DMS79 (cell line): Measurements from ENCODE around the gene STEAP1.
"Not testable (repeated sequence)": the region's sequence is repeated elsewhere in the genome, so short reads cannot be mapped to it uniquely, and the experiment has no call there.

ENCODE experiments used
- DNase-seq: peaks from one replicate; lab custom pipeline; 2025; lab: John Stamatoyannopoulos, UW

STEAP1 gene

DNA sequence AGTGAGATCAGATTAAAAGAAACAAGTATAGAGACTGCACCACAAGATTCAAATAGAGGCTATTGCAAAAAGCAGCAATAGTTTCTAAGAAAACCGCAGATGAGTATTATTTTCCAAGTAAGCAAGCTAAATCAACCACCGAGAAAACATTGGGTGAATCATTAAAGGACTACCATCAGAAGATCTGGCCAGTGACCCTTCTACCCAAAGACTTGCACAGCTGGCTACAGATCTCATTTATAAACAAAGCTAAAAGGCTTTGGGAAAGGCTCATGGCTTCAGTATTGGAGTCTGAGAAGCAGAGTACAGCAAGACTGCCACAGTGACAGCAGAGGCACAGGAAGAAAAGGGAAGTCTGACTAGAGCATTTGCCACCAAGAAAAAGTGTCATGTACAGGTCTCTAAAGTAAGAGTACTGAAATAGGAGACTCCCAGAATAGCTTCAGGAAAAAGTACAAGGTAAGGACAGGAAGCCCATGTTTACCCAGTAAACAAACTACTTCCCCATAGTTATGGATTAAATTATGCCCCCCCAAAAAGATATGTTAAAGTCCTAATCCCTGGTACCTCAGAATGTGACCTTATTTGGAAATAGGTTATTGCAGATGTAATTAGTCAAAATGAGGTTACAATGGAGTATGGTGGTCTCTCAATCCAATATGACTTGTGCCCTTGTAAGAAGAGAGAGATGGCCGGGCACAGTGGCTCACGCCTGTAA is 19.0 kb downstream of the STEAP1 start:
- no peak for DNase-seq

DNA sequence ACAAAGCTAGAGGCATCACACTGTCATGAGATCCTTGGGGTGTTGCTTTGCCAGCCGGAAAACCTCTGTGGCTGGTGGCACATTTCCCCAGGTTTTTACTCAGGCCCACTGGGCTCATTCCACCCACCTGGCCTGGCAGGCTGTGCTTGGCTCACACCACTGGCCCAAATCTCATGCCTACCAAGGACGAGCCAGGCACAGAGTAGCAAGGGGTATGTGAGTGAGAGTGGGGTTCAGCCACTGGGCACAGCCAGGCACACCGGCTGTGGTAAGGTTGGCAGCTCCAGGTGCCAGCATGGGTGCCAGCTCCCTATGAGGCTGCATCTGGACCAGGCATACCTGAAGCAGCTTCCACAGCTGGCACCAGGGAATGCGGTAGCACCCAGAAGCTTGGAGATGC is 21.4 kb downstream of the STEAP1 start:
- no peak for DNase-seq

DNA sequence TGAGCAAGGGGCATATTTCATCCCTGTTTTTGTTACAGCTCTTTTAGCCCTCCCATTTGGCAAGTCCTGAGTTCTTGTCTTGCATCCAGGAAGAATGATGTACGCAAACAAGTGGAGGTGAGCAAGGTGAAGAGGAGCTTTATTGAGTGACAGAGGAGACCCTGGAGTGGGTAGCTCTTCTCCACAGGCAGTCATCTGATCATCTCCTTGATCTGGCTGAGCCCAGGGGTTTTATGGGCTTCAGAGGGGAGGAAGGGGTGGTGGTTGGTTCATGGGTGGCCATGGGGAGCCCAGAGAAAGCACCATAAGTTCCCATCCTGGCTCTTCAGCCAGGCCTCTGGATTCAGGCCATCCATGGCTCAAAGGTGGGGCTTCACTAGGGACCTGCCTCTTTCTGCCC is 21.9 kb downstream of the STEAP1 start:
- DNase-seq: no peak

DNA sequence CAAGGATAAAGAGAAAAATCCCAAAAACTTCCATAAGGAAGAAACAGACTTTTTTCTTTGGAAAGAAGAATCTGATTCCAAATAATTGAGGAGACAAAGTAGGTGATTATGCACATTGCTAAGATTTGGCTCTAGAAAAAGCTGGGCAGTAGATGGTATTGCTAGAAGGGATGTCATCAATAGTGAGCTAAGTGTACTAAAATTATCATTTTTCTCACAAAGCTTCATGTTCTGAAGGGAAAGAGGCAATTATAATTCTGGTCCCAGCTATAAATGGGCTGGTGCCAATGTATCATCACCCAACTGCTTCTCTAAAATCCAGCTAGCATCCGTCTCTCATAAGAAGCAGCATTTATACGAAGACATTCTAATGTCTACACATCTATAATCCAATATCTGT is 23.9 kb downstream of the STEAP1 start:
- DNase-seq: no peak

DNA sequence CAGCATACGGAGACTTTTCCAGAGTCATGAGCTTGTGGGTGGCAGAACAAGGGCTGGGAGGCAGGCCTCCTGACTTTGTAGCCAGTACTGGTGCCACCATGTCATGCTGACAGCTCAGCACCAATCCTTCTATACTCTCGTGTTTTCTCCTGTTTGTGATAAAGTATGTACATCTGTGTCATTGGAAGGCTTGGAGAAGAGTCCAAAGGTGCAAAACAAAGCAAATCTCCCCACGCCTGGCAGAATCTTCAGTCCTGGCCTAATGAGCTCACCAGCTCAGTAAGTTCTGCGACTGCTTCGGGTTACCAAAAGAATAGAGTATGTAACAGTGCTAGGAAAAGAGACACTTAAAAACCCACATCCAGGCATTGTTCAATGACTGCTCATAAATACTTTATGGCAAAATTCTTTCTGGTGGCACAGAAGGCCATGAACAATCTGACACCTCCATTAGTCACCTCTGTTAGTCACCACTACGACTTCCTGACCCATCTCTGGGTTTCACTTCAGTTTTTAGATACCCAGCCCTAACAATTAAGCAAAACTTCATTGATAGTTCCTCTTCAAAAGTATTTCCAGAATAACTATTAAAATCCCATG is 24.5 kb downstream of the STEAP1 start:
- DNase-seq: no peak

DNA sequence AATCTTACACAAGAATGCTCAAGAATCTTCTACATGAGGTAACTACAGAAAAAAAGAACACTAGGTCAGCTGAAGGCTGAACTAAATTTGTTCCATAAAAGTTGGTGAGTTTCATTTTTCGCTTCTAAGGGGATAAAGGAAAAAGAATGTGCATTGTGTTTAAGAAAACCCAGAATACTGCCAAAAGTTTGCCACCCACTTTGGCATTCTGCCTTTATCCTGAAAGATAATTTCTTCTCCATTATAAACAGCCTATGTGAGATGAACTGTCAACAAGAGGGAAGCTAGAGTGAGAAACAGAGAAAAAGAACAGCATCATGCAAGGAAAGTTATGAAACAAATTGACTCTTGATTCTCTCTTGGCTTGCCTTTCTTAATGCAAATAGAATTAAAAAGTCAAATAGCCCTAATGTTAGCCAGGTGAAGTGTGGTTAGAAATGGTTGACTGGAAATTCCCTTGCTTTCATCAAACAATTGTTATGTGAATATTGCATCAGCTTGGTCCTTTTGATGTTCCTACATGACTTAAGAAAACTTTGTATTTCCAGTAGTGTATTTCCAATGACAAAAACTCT is 25.8 kb downstream of the STEAP1 start:
- no peak for DNase-seq

DNA sequence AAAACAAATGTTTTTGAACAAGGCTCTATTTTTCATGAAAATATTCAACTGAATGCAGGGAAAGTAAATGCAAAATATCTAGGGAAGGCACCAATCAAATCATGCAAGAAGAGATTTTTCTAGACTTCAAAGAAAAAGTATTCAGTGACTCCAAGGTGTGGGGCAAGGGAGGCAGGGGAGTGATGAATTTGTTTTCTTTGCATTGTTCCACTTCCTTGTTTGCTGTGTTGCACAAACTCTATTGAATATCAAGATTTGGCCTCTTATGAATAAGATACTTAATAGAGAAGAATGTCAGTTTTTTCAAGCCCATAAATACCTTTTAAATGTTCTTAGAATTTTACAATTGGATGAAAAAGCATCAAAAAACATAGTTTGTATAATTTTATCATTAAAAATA is 26.4 kb downstream of the STEAP1 start:
- no peak for DNase-seq

DNA sequence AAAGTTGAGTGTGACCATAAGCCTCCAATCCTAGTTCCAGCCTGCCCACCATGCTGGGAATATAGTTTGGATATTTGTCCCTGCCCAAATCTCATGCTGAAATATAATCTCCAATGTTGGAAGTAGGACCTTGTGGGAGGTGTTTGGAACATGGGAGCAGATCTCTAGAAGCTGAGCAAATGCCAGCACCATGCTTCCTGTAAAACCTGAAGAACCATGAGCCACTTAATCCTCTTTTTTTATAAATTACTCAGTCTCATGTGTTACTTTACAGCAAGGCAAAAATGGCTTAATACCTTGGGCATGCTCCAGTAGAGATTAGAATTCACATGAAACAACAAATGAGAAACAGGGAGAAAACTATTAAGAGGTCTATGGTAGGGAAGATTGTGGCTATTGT is 27.2 kb downstream of the STEAP1 start:
- DNase-seq: no peak

DNA sequence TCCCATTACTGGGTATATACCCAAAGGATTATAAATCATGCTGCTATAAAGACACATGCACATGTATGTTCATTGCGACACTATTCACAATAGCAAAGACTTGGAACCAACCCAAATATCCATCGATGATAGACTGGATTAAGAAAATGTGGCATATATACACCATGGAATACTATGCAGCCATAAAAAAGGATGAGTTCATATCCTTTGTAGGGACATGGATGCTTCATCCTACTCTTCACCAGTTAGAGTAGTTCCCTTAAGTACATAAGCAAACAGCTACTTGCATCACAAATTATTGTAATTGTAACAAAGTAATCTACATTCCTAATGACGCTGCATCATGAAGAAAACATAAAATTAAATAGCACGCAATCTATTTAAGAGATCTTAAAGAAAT is 32.0 kb downstream of the STEAP1 start:
- DNase-seq: not testable (repeated sequence)

DNA sequence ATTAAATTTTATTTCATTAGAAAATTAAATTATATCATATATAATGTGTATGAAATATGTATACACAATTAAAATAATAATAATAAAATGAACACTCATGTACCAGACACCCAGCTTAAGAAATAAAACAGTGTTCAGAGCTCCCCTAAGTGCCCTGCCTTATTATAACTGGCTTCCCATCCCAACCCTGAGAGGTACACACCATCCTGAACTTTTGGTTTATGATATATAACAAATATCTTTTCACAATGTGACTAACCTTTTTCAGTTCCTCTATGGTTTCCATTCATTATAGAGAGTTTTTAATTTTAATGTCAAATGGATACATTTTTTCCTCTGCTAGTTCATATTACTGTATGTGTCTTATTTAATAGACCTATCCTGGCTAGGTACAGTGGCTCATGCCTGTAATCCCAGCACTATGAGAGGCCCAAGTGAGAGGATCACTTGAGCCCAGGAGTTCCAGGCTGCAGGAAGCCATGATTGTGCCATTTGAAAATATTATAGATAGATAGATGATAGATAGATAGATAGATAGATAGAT is 33.3 kb downstream of the STEAP1 start:
- no peak for DNase-seq

DNA sequence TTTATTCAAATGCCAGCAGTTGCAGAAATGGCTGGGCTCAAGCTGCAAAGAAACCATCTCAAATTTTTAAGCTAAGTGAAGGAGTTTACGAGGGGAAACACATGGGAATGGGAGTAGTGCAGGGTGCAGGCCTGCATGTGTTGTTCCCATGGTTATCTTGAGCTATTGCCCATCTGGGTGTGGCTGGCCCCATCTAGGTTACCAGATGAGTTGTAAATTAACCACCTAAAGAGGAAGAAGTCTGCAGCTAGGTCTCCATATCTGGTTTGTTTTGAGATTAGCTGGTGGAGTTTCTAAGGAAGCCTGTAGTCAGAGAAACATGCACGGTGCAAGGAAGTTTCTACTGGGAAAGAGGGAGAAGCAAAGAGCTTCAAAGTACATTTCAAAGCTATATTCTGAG is 34.0 kb downstream of the STEAP1 start:
- DNase-seq: no peak

DNA sequence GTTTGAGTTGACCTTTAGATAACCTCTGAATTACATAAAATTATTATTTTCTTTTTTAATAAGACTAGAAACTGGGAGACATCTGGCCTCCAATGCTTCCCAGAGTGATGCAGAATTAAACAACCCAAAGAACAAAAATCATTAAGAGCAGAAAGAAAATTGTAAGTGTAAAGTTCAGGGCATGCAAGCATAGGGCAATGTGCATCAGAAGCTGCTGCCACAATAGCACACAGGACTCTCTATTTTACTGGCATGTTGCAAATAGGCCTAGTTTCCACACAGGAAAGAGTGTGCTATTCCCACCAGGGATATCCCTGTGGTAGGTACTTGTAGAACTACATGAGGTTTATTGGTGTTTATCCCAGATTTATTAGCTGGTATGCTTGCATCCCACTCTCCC is 36.7 kb downstream of the STEAP1 start:
- DNase-seq: no peak

DNA sequence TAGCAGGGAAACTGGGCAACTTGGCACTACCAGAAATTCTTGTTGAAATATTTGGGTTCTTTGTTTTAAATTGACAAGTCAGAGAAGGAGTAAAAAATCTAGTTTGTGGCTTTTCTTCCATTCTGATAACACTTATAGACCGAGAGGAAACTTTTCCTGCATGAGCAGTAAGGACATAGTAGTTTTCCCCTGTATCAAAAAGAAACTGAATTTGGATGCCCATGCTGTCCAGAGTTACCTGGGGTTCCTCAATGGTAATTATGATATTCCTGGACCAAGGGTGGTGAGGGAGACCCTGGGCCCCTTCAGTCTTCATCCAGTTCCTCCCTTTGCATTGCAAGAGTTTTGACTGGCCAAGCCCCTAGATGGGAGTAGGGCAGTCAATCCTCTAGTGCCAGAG is 37.4 kb downstream of the STEAP1 start:
- no peak for DNase-seq

DNA sequence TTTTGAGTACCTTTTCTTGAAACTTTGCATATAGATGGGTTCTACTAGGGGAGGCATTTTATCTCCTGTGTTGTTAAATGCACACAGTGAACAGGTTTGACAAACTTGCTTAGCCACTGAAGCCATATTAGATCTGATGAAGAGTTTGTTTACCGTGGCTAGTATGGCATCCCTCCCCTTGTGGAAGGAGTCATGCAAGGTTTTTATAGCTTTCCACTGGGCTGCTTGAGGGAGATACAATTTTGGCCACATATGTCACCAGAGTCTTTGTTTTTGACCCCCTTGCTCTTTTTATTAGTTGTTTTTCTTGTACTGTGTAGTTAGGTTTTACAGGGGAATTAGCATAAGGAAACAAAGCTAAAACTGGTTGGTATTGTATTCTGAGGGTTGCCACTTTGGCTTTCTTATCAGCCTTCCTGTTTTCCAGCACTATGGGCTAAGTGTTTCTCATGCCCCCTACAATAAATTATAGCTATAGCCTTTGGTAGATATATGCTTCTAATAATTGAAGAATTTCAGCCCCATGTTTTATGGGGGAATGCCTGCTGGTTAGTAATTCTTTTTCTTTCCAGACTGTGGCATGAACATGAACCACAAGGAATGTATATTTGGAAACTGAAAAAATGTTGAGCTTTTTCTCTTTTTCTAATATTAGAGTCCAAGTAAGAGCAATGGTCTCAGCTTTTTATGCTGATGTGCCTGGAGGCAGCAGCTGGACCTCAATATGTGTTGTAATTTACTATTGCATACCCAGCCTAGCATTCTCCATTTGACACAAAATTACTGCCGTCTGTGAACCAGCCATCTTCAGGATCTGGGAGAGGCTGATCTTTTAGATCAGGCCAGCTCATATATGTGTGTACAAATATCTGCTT is 38.8 kb downstream of the STEAP1 start:
- no peak for DNase-seq

DNA sequence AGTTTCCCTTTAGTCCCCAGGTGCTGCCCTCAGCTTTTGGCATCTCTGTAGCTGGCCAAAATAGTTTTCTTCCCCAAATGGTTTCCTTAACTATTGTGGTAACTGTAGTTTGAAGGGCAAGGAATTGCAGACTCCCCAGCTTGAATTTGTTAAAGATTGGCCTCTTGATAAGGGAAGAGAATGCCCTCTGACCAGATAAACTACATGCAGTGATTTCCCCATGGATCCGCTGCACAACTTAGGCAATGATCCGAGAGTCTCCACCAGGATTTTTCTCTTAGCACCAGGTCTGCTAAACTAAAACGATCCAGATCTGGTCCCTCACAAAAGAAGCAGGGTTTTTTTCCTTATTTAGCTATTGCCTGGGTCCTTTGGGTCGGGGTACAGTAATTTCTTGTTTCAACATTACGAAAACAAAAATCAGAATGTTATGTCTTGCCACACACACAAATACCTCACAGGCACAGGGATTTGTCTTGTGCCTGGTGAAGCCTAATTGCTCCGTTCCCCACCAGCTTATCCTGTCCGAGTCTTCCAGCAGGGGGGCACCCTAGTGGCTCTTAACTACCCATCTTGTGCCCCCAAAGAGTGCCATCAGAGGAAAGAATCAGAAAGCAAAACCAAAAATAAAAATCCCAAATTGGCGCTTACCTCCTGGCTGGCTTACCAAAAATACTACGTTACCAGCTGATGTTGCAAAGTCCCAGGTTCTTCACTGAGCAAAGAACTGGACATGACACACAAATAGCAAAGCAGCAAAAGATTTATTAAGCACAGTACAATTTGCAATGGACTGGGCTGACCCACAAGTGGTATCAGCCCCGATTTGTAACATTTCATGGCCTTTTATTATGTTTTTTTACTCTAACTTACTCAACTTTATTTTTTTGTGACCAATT is 40.9 kb downstream of the STEAP1 start:
- no peak for DNase-seq

DNA sequence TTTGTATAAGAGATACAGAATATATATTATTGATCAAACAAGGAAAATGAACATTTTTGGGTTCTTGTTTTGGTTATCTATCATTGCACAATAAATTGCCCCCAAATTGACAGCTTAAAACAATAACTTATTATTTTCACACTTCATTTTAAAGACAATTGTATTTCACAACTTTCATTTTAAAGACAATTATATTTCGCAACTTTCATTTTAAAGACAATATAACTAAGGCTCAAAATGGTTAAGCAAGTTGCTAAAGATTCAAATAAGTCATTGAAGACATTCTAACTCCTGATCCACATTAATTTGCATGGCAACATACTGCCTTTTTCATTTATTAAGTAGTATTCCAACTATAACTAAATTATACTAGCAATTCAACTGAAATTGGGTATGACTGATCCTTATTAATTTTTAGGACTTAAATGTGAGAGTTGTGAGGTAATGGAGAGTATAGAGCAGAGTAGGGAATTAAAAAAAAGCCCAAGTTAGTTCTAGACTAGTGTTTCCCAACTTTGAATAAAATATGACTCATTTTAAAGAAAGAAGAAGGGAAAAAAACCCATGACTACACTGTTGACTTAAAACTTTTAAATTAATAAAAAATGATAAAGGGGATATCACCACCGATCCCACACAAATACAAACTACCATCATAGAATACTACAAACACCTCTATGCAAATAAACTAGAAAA is 47.4 kb downstream of the STEAP1 start:
- DNase-seq: no peak

DNA sequence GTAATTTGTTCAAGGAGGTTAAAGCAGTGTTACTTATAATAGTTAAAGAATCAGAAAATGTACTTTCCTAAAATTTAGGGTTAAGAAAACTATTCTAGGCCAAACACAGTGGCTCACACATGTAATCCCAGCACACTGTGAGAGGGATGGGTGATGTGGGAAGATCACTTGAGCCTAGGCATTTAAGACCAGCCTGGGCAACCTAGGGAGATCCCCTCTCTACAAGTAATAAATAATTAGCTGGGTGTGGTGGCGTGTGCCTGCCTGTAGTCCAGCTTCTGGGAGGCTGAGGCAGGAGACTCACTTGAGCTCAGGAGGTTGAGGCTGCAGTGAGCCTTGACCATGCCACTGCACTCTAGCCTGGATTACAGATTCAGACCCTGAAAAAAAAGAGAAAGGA is 53.7 kb downstream of the STEAP1 start:
- DNase-seq: no peak

DNA sequence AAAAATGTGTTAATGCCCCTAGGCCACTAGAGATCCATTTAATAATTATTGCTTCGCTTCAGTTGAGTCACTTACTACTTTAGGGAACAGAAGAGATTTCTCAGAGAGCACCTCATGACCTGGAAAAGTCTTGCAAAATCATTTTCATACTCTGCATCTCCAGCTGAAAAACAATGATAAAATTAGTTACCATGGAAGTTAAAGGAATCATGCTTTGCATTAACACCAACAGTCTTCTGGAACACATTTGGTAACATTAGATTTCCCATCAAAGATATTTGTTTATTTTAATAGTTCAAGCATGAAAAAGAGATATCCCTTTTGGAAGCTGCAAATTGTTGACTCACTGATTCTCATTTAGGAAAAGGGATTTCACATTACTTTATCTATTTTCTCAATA is 55.5 kb downstream of the STEAP1 start:
- DNase-seq: no peak

DNA sequence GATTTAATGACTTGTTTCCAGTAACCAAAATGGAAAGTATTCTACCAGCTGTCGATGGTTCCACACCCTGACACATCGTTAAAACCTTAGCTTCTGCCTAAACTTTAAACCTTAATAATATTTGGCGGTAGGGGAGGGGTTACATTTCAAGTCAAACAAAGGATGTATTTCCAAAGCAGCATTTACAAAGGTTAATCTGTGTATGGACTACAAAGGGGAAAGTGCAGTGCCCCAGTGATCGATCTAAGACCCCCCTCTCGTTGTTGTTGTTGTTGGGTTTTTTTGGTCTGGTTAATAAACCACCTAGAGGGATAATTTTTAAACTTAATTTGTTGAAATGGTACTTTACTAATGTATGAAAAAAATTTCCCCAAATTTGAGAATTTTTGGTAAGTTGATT is 56.2 kb downstream of the STEAP1 start:
- DNase-seq: no peak

DNA sequence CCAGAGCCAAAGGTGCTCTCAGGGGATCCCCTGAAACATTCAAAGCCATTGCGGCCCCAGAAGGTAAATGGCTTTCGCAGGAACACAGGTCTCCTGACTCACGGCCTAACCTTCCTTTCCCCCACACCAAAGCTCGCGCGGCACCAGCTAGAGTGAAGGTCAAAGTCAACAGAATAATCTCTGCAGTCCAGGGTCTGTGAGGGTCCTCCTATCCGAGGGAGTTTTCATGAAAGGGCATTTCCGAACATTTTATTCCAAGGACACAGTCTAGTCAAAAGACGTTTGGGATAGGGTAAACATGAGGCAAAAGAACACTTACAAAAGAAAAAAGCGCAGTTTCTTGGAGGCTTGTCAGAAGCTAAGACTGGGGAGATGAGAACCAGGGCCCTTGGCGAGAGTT is 56.7 kb downstream of the STEAP1 start:
- no peak for DNase-seq
